HepG2 (cell line): ENCODE measurements around the gene MIA2. TPM values are rescaled to one million over a fixed set of nuclear protein-coding genes. Genes with fewer than 3 reads are reported as not detected.

Source experiments
- ARHGAP35 ChIP-seq: sonication (generic); formaldehyde crosslinking; IDR thresholded peaks from 2 replicates; pipeline ENCODE4 v1.9.0; 2022; ENCODE audit warnings: mild to moderate bottlenecking, inconsistent platforms, moderate library complexity, missing genetic modification reagents, borderline replicate concordance
- FLYWCH1 ChIP-seq: sonication (generic); formaldehyde crosslinking; IDR thresholded peaks from 2 replicates; pipeline ENCODE4 v1.8.1; 2023; ENCODE audit warnings: mild to moderate bottlenecking, missing genetic modification reagents
- FOXA1 ChIP-seq, 2 experiments: fragments of 450-650 bp in 1 of 2; sonication (generic) in 1 of 2; formaldehyde crosslinking in 1 of 2; IDR thresholded peaks; 2 replicates each; pipeline versions ENCODE4 v1.4.0 to v1.6.1; 2016 to 2020; ENCODE audit warnings: missing genetic modification reagents in 1 of 2
- FOXJ3 ChIP-seq: sonication (generic); formaldehyde crosslinking; IDR thresholded peaks from 2 replicates; pipeline ENCODE4 v1.4.0; 2020; ENCODE audit warnings: missing genetic modification reagents, mild to moderate bottlenecking, borderline replicate concordance
- FUBP1 ChIP-seq: sonication (generic); formaldehyde crosslinking; IDR thresholded peaks from 2 replicates; pipeline ENCODE4 v1.5.1; 2020; ENCODE audit warnings: missing genetic modification reagents, mild to moderate bottlenecking, borderline replicate concordance
- HNRNPLL ChIP-seq: fragments of 200-400 bp; formaldehyde crosslinking; IDR thresholded peaks from 2 replicates; pipeline ENCODE4 v1.6.1; 2017; ENCODE audit warnings: mild to moderate bottlenecking, low read depth, low read length; ENCODE audit not compliant: poor library complexity, severe bottlenecking
- MED13 ChIP-seq: sonication (generic); formaldehyde crosslinking; IDR thresholded peaks from 2 replicates; pipeline ENCODE4 v1.5.0; 2020; ENCODE audit warnings: missing genetic modification reagents
- MIER3 ChIP-seq: IDR thresholded peaks from 2 replicates; pipeline ENCODE4 v1.6.1; 2016; ENCODE audit warnings: missing compliant biosample characterization, borderline replicate concordance
- MTF1 ChIP-seq: sonication (generic); formaldehyde crosslinking; IDR thresholded peaks from 2 replicates; pipeline ENCODE4 v1.5.0; 2020; ENCODE audit warnings: missing genetic modification reagents
- MTF2 ChIP-seq: sonication (generic); formaldehyde crosslinking; IDR thresholded peaks from 2 replicates; pipeline ENCODE4 v1.5.0; 2020; ENCODE audit warnings: missing genetic modification reagents, borderline replicate concordance
- MXD4 ChIP-seq: IDR thresholded peaks from 2 replicates; pipeline ENCODE4 v1.6.1; 2016; ENCODE audit warnings: mild to moderate bottlenecking, missing biosample characterization, missing genetic modification reagents
- RBAK ChIP-seq: sonication (generic); formaldehyde crosslinking; IDR thresholded peaks from 2 replicates; pipeline ENCODE4 v1.5.1; 2020; ENCODE audit warnings: mild to moderate bottlenecking, missing genetic modification reagents
- SKIL ChIP-seq: sonication (generic); formaldehyde crosslinking; IDR thresholded peaks from 2 replicates; pipeline ENCODE4 v1.8.0; 2022; ENCODE audit warnings: missing genetic modification reagents, mild to moderate bottlenecking, moderate library complexity, borderline replicate concordance
- ZBTB39 ChIP-seq: sonication (generic); formaldehyde crosslinking; IDR thresholded peaks from 2 replicates; pipeline ENCODE4 v1.5.0; 2020; ENCODE audit warnings: missing genetic modification reagents
- ZFP36L2 ChIP-seq: sonication (generic); formaldehyde crosslinking; IDR thresholded peaks from 2 replicates; pipeline ENCODE4 v1.4.0; 2020; ENCODE audit warnings: missing genetic modification reagents
- ZNF335 ChIP-seq: sonication (generic); formaldehyde crosslinking; IDR thresholded peaks from 2 replicates; pipeline ENCODE4 v1.4.0; 2020; ENCODE audit warnings: missing genetic modification reagents
- ZNF550 ChIP-seq: sonication (generic); formaldehyde crosslinking; IDR thresholded peaks from 2 replicates; pipeline ENCODE4 v1.4.0; 2020; ENCODE audit warnings: mild to moderate bottlenecking, missing genetic modification reagents, borderline replicate concordance
- ZNF652 ChIP-seq: IDR thresholded peaks from 2 replicates; pipeline ENCODE4 v1.6.1; 2016; ENCODE audit warnings: low read depth, borderline replicate concordance
- ZNF724P ChIP-seq: sonication (generic); formaldehyde crosslinking; IDR thresholded peaks from 2 replicates; pipeline ENCODE4 v1.8.0; 2022; ENCODE audit warnings: missing genetic modification reagents, borderline replicate concordance
- ZNF773 ChIP-seq: sonication (generic); formaldehyde crosslinking; IDR thresholded peaks from 2 replicates; pipeline ENCODE4 v1.4.0; 2020; ENCODE audit warnings: missing genetic modification reagents, borderline replicate concordance
- ZNF780A ChIP-seq: sonication (generic); formaldehyde crosslinking; IDR thresholded peaks from 2 replicates; pipeline ENCODE4 v1.8.0; 2022; ENCODE audit warnings: mild to moderate bottlenecking, missing genetic modification reagents, moderate library complexity
- ZNF788 ChIP-seq: sonication (generic); formaldehyde crosslinking; IDR thresholded peaks from 2 replicates; pipeline ENCODE4 v1.5.0; 2020; ENCODE audit warnings: mild to moderate bottlenecking, missing genetic modification reagents, borderline replicate concordance
- ZNF839 ChIP-seq: sonication (generic); formaldehyde crosslinking; IDR thresholded peaks from 2 replicates; pipeline ENCODE4 v1.4.0; 2020; ENCODE audit warnings: missing genetic modification reagents, mild to moderate bottlenecking, borderline replicate concordance
- polyA plus RNA-seq, 8 experiments: library from polyadenylated mRNA; depleted of rRNA in 3 of 8; stranded (reverse) in 7 of 8; unstranded in 1 of 8; fragments of >200 nt; fragmentation: Illumina TruSeq in 4 of 8; extraction: Trizol in 4 of 8; gene quantifications; 2 replicates each; pipeline versions ENCODE4 v1.2.1 to v1.2.3, GENCODE V29; 2011 to 2016; ENCODE audit warnings: low read depth in 4 of 8, missing spikeins in 1 of 8, mixed read lengths in 1 of 8; ENCODE audit not compliant: insufficient read depth in 1 of 8
- total RNA-seq, 5 experiments: library from RNA; depleted of rRNA; stranded (reverse); fragments of >200 nt; fragmentation: Illumina TruSeq; extraction: Trizol; gene quantifications; 2 replicates each; pipeline ENCODE4 v1.2.3, GENCODE V29; 2016; ENCODE audit warnings: low read depth in 1 of 5

The MIA2 gene
- total and polyA plus RNA-seq, 2 of the 13 experiments (the other 11 are each of a cell fraction or from before 2014, with no cell fraction given) = 134 to 158 TPM

- TF ChIP-seq FOXJ3 (peak; percentile 83), ZNF550 (CRISPR knock-in tag) (no peak; the same call in 1 of the 2 replicates), MTF1 (CRISPR knock-in tag) (0 out of 2 replicates have a peak, but pooled peaks have one; percentile 61), MXD4 (CRISPR knock-in tag) (0 out of 2 replicates have a peak, but pooled peaks have one; percentile 86), FUBP1 (CRISPR knock-in tag) (no peak), ZNF780A (CRISPR knock-in tag) (no peak; the same call in 1 of the 2 replicates), ZBTB39 (CRISPR knock-in tag) (peak; percentile 40; the same call in 1 of the 2 replicates), FOXA1 (IDR thresholded peaks at IDR 0.05) (no peak), FOXA1 (CRISPR knock-in tag; IDR thresholded peaks at IDR 0.05) (peak; percentile 35), ZNF788 (peak; percentile 72; the same call in 1 of the 2 replicates), ZNF724P (CRISPR knock-in tag) (peak; percentile 32; the same call in 1 of the 2 replicates), ZNF839 (CRISPR knock-in tag) (peak; percentile 98; the same call in 1 of the 2 replicates), HNRNPLL (peak; percentile 100), SKIL (peak; percentile 58), ZNF652 (CRISPR knock-in tag) (no peak; the same call in 1 of the 2 replicates), MED13 (peak; percentile 94), MTF2 (peak; percentile 85), ZNF335 (peak; percentile 42; the same call in 1 of the 2 replicates), RBAK (CRISPR knock-in tag) (peak; percentile 66; the same call in 1 of the 2 replicates), ZFP36L2 (peak; percentile 77), ZNF773 (peak; percentile 28; the same call in 1 of the 2 replicates), ARHGAP35 (CRISPR knock-in tag) (peak; percentile 92), MIER3 (CRISPR knock-in tag) (peak; percentile 68), FLYWCH1 (CRISPR knock-in tag) (peak; percentile 15; the same call in 1 of the 2 replicates)
Measured at GRCh38 chr14:39266871-39267607, 33.3 kb downstream of the MIA2 start (continued).
